ENCODE data around the gene RABGGTA.

RABGGTA gene

GRCh38 chr14:24279301-24280186 is 8.1 kb upstream of the RABGGTA start:
- DNase-seq (ENCODE audit: low read depth) = no peak

DNA sequence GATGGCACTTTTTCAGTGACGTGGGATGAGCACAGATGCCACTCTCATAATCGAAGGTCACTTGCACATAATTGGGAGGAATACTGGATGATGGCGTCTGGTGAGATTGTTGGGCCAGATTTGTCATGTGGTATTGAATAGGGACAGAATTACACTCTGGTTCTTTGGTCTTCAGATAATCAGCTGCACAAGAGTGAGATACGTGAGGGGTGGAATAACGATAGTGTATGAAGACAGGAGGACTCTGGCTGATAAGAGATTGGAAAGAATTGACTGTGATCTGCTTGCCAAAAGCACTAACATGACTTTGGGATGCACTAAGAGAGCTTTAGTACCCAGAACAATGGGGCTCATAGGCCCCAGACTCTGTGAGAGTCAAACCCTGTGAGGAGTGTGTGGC is 7.0 kb upstream of the RABGGTA start:
- no peak for DNase-seq (ENCODE audit: low read depth)

- DNase-seq (ENCODE audit: low read depth) = no peak
Observed at GRCh38 chr14:24277606-24278321, 6.4 kb upstream of the RABGGTA start.

DNA sequence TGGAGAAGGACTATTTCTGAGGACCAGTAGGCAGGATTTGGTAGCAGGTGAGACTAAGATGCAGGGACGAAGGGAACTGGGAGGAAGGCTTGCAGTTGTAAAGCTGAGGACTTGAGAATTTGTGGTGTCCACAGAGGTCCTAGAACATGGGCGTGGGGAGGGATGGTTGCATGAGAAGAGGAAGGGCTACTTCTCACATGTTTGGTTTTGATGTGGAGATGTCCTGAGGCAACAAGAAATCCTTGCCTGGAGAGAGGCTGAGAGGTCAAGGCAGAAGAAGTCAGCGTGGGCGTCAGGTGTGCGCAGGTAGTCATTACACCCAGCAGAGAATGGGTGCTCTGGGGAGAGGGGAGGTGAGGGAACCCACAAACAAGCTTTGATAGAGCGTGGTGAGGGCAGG is 5.7 kb upstream of the RABGGTA start:
- DNase-seq (ENCODE audit: low read depth) = no peak

DNA sequence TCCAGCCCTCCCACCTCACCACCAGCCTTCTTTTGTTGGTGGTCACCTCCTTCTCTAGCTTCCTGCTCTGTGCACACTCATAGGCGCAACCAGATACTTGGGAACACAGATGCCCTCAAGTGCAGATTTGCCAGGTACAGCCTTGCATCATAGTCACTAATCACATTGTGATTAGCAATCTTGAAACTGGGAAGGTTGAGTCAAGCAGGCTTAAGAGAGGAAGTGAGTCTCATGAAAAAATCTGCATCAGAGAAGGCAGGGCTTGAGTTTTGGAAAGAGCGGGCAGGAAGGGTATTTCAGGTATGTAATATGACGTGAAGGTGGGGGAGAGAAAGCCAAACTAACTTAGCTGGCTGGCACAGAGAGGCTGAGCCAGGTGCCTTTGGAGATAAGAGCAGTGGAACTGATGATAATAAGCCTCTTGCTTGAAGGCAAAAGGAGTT is 2.7 kb upstream of the RABGGTA start:
- peak; percentile 48 for DNase-seq (ENCODE audit: low read depth)

- no peak for DNase-seq (ENCODE audit: low read depth)
Observed at GRCh38 chr14:24273422-24273998, 2.1 kb upstream of the RABGGTA start.

GRCh38 chr14:24272467-24272866 is 1.1 kb upstream of the RABGGTA start:
- no peak for DNase-seq (ENCODE audit: low read depth)

GRCh38 chr14:24271834-24272263 is 452 bp upstream of the RABGGTA start:
- DNase-seq (ENCODE audit: low read depth) = no peak

GRCh38 chr14:24270537-24271133 is 762 bp downstream of the RABGGTA start:
- DNase-seq (ENCODE audit: low read depth) = no peak

DNA sequence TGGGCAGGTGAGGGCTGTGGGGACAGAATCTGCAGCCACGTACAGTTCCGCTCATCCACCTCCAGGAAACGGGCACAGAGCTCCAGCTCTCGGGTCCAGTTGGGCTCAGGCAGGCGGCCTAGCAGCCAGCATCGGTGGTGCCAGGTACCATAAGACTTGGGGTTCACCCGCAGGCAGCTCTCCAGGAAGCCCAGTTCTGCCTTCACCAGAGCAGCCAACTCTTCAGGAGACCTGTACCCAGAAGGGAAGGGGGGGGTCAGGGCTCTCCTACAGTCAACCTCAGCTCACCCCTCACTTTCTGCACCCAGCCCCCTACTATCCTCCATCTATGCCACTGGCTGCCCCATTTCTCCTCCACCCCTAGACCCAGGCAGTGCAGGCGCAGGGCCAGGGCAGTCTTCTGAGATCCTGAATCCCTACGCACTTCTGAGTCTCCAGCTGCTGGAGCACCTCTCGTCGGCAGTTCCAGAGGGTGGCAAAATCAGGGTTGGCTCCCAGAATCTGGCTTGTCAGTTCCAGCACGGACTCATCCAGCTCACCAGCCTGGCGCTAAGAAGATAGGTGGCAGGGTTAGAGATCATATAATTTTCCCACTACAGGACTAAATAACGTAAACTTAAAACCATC is 1.4 kb downstream of the RABGGTA start:
- DNase-seq (ENCODE audit: low read depth) = no peak

DNA sequence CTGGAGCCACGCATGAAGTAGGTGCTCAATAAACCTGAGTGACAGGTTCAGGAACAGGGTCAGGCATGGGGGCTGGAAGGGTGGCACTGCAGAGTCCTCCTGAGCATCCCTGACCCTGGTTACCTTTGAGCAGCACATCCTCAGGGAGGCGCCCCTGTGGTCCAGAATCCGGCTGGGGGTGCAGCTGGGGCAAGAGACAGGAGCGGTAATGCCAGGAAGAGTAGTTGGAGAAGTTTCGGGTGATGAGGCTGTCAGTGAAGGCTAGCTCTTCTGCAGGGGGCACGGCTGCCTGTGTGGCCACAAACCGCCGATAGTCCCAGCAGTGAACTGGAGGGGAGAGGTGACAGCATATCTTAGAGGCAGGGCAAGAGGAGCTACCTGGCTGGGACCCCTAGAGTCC is 2.0 kb downstream of the RABGGTA start:
- DNase-seq (ENCODE audit: low read depth) = no peak

- no peak for DNase-seq (ENCODE audit: low read depth)
Observed at GRCh38 chr14:24268225-24268624, 3.2 kb downstream of the RABGGTA start.

GRCh38 chr14:24267516-24267915 is 3.9 kb downstream of the RABGGTA start:
- no peak for DNase-seq (ENCODE audit: low read depth)

- DNase-seq (ENCODE audit: low read depth) = no peak
Observed at GRCh38 chr14:24266344-24267244, 4.8 kb downstream of the RABGGTA start.

DNA sequence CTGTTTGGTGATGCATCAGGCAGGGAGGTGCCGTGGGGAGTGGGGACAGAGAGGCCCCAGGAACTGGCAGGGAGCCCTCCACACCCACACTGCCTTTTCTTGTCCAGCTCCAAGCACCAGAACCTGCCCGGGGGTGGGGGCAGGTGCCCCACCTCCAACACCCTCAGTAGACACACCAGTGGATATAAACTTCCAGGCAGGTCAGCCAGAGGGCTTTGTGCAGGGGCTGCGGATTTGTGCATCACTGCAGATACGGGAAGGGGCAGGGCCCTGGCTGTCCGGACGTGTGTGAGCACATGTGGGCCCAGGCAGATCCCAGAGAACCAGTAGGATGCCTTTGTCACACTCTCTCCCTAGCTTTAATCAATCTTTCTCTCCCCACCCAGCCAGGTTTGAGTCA is 7.1 kb downstream of the RABGGTA start:
- no peak for DNase-seq (ENCODE audit: low read depth)

DNA sequence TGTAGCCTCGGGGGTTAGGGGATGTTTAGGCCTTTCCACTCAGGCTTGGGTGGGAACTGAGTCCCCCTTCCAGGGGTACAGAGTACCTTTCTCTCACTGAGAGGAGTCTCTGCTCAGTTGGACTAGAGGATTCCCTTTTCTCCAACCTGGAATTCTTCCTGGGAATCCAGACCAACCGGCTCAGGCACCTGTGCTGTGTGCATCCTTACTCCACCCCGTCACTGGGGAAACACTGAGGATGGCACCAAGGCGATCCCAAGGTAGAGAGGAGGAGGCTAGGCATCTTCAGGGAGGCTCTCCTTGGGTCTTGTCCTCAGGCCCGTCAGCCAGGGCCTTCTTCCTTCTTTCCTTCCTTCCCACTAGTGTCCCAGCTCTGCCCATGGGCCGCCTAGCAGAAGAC is 7.5 kb downstream of the RABGGTA start:
- DNase-seq (ENCODE audit: low read depth) = no peak

GRCh38 chr14:24262821-24263733 is 8.3 kb downstream of the RABGGTA start, which contains the start of gene TGM1:
Gene TGM1 (minus strand): TSS chr14:24263177. CDS start chr14:24262352, 825 bp downstream.
- no peak for DNase-seq (ENCODE audit: low read depth)

GRCh38 chr14:24261969-24262327 is 9.4 kb downstream of the RABGGTA start:
- no peak for DNase-seq (ENCODE audit: low read depth)

- DNase-seq (ENCODE audit: low read depth) = no peak
Observed at GRCh38 chr14:24261256-24261968, 10.0 kb downstream of the RABGGTA start.

Data from ELR (cell line).